ENCODE data around the gene ADAMTS19.
"Not testable (repeated sequence)": the region's sequence is repeated elsewhere in the genome, so short reads cannot be mapped to it uniquely, and the experiment has no call there.

The ADAMTS19 gene

GRCh38 chr5:129477532-129477931 is 17.4 kb downstream of the ADAMTS19 start:
- no peak for DNase-seq

GRCh38 chr5:129481161-129481560 is 21.1 kb downstream of the ADAMTS19 start:
- no peak for DNase-seq

GRCh38 chr5:129496421-129496820 is 36.3 kb downstream of the ADAMTS19 start:
- no peak for DNase-seq

GRCh38 chr5:129496864-129497595 is 36.9 kb downstream of the ADAMTS19 start:
- no peak for DNase-seq

GRCh38 chr5:129499208-129499852 is 39.2 kb downstream of the ADAMTS19 start:
- DNase-seq: no peak

GRCh38 chr5:129500101-129500500 is 40.0 kb downstream of the ADAMTS19 start:
- no peak for DNase-seq

- no peak for DNase-seq
Observed at GRCh38 chr5:129506086-129506485, 46.0 kb downstream of the ADAMTS19 start.

GRCh38 chr5:129506950-129507349 is 46.9 kb downstream of the ADAMTS19 start:
- no peak for DNase-seq

- no peak for DNase-seq
Observed at GRCh38 chr5:129507527-129507926, 47.4 kb downstream of the ADAMTS19 start.

- no peak for DNase-seq
Observed at GRCh38 chr5:129508606-129509005, 48.5 kb downstream of the ADAMTS19 start.

- DNase-seq: no peak
Observed at GRCh38 chr5:129509363-129509975, 49.4 kb downstream of the ADAMTS19 start.

- no peak for DNase-seq
Observed at GRCh38 chr5:129511291-129511690, 51.2 kb downstream of the ADAMTS19 start.

GRCh38 chr5:129541051-129541450 is 81.0 kb downstream of the ADAMTS19 start:
- DNase-seq: no peak

- DNase-seq: no peak
Observed at GRCh38 chr5:129541648-129542251, 81.7 kb downstream of the ADAMTS19 start.

- DNase-seq: no peak
Observed at GRCh38 chr5:129547137-129547536, 87.0 kb downstream of the ADAMTS19 start.

- no peak for DNase-seq
Observed at GRCh38 chr5:129554134-129554904, 94.2 kb downstream of the ADAMTS19 start.

GRCh38 chr5:129563585-129563984 is 103.5 kb downstream of the ADAMTS19 start:
- DNase-seq: no peak

- no peak for DNase-seq
Observed at GRCh38 chr5:129569295-129569694, 109.2 kb downstream of the ADAMTS19 start.

- no peak for DNase-seq
Observed at GRCh38 chr5:129572060-129572459, 112.0 kb downstream of the ADAMTS19 start.

- DNase-seq: not testable (repeated sequence)
Observed at GRCh38 chr5:129584496-129584895, 124.4 kb downstream of the ADAMTS19 start.

GRCh38 chr5:129591508-129592160 is 131.5 kb downstream of the ADAMTS19 start:
- DNase-seq: no peak

- DNase-seq: no peak
Observed at GRCh38 chr5:129593525-129593924, 133.4 kb downstream of the ADAMTS19 start.

All from T-helper 9 cell (primary cell).